H1 (cell line): ENCODE data around the gene FAIM2. TPM values are rescaled to one million over a fixed set of nuclear protein-coding genes. Genes with fewer than 3 reads are reported as not detected.

ENCODE experiments used
- CTCF ChIA-PET: fragments of 300-600 bp; sonication (Branson Sonifier 250); formaldehyde crosslinking; loops from one replicate; lab custom pipeline; 2021; ENCODE audit not compliant: partially characterized antibody; lab: Charles Lee
- POLR2A ChIA-PET: fragments of 300-600 bp; sonication (Branson Sonifier 250); formaldehyde crosslinking; loops from one replicate; lab custom pipeline; 2021; ENCODE audit warnings: inconsistent platforms; ENCODE audit not compliant: partially characterized antibody; lab: Charles Lee
- DNase-seq, 2 experiments: peaks; one replicate each; pipeline versions ENCODE4 v3.0.0 to v3.0.0-alpha.2; 2010 to 2022; ENCODE audit warnings: low spot score in 2 of 2, low read depth in 1 of 2, mixed read lengths in 1 of 2
- FAIRE-seq: peaks from 2 replicates; lab custom pipeline; 2011; peaks lifted over from hg19 to GRCh38; lab: Jason Lieb, UNC
- H2AFZ ChIP-seq: 2 replicates; pipeline ENCODE4 v1.8.1; 2012; ENCODE audit warnings: low read length, inconsistent platforms
- H2AK5ac ChIP-seq: 2 replicates; pipeline ENCODE4 v1.6.1; 2013; ENCODE audit warnings: low read depth, low read length
- H2BK120ac ChIP-seq: replicated peaks from 2 replicates; pipeline ENCODE3; 2013; ENCODE audit warnings: low read depth, low read length, inconsistent platforms
- H2BK12ac ChIP-seq: 2 replicates; pipeline ENCODE4 v1.6.1; 2013; ENCODE audit warnings: low read depth, low read length
- H2BK15ac ChIP-seq: 2 replicates; pipeline ENCODE4 v1.6.1; 2013; ENCODE audit warnings: low read length
- H2BK20ac ChIP-seq: 2 replicates; pipeline ENCODE4 v1.6.1; 2013; ENCODE audit warnings: low read length
- H2BK5ac ChIP-seq: 2 replicates; pipeline ENCODE4 v1.6.1; 2013; ENCODE audit warnings: low read depth, low read length
- H3K14ac ChIP-seq: 2 replicates; pipeline ENCODE4 v1.6.1; 2013; ENCODE audit warnings: inconsistent platforms; ENCODE audit not compliant: insufficient read length
- H3K18ac ChIP-seq: 2 replicates; pipeline ENCODE4 v1.6.1; 2013; ENCODE audit warnings: low read length; ENCODE audit errors: extremely low read depth
- H3K23ac ChIP-seq: 2 replicates; pipeline ENCODE4 v1.6.1; 2013; ENCODE audit warnings: inconsistent platforms; ENCODE audit not compliant: insufficient read length
- H3K23me2 ChIP-seq: 2 replicates; pipeline ENCODE4 v1.6.1; 2013; ENCODE audit warnings: low read depth, low read length
- H3K27ac ChIP-seq: 2 replicates; pipeline ENCODE4 v1.6.1; 2011; ENCODE audit warnings: low read depth, low read length, inconsistent platforms
- H3K27me3 ChIP-seq, 4 experiments: replicated peaks in 1 of 4; 1 replicate in 1 of 4; 2 replicates in 3 of 4; pipeline versions ENCODE4 v1.6.1 to v1.8.1; 2011 to 2013; ENCODE audit warnings: low read length in 3 of 4, mild to moderate bottlenecking in 3 of 4, inconsistent platforms in 2 of 4, mixed read lengths in 2 of 4, moderate library complexity in 1 of 4; ENCODE audit not compliant: control insufficient read depth in 3 of 4, insufficient read depth in 3 of 4; ENCODE audit errors: extremely low read depth in 1 of 4
- H3K36me3 ChIP-seq, 4 experiments: 2 replicates each; pipeline versions ENCODE4 v1.6.1 to v1.8.1; 2011 to 2013; ENCODE audit warnings: mild to moderate bottlenecking in 4 of 4, low read length in 3 of 4, moderate library complexity in 2 of 4, control low read depth in 1 of 4, inconsistent platforms in 1 of 4; ENCODE audit not compliant: insufficient read depth in 4 of 4, control insufficient read depth in 2 of 4
- H3K4ac ChIP-seq: replicated peaks from 2 replicates; pipeline ENCODE3; 2013; ENCODE audit warnings: low read length, low read depth, mixed read lengths, inconsistent platforms; ENCODE audit not compliant: insufficient read length
- H3K4me1 ChIP-seq, 4 experiments: replicated peaks in 1 of 4; 1 replicate in 1 of 4; 2 replicates in 3 of 4; pipeline versions ENCODE4 v1.6.1 to v1.8.1; 2011 to 2013; ENCODE audit warnings: low read length in 3 of 4, inconsistent platforms in 2 of 4, mixed read lengths in 1 of 4; ENCODE audit not compliant: insufficient read depth in 4 of 4, control insufficient read depth in 3 of 4
- H3K4me2 ChIP-seq, 2 experiments: 2 replicates each; pipeline versions ENCODE4 v1.6.1 to v1.8.1; 2011 to 2013; ENCODE audit warnings: low read depth in 2 of 2, low read length in 2 of 2, control low read depth in 1 of 2, inconsistent platforms in 1 of 2, mild to moderate bottlenecking in 1 of 2; ENCODE audit not compliant: insufficient read depth in 1 of 2
- H3K4me3 ChIP-seq, 4 experiments: fragments of 200-600, 300-600 bp in 1 of 4; sonication (generic), shearing (Covaris generic), sonication (Bioruptor Twin) in 1 of 4; 2 replicates each; pipeline versions ENCODE4 v1.5.1 to v1.8.1; 2011 to 2016; ENCODE audit warnings: low read length in 4 of 4, low read depth in 3 of 4, control low read depth in 2 of 4, inconsistent platforms in 2 of 4, mild to moderate bottlenecking in 2 of 4, mixed read lengths in 1 of 4, moderate library complexity in 1 of 4; ENCODE audit not compliant: insufficient read depth in 2 of 4; ENCODE audit errors: extremely low read depth in 1 of 4
- H3K56ac ChIP-seq: replicated peaks from 2 replicates; pipeline ENCODE3; 2013; ENCODE audit warnings: low read depth, mild to moderate bottlenecking, mixed read lengths, low read length, inconsistent platforms; ENCODE audit not compliant: insufficient read length
- H3K79me1 ChIP-seq: 2 replicates; pipeline ENCODE4 v1.6.1; 2013; ENCODE audit warnings: low read depth, low read length, control low read depth
- H3K79me2 ChIP-seq, 2 experiments: 2 replicates each; pipeline versions ENCODE4 v1.6.1 to v1.8.1; 2012 to 2013; ENCODE audit warnings: low read length in 2 of 2, mild to moderate bottlenecking in 2 of 2, inconsistent platforms in 1 of 2; ENCODE audit not compliant: insufficient read depth in 2 of 2, control insufficient read depth in 1 of 2
- H3K9ac ChIP-seq, 4 experiments: replicated peaks in 1 of 4; 1 replicate in 1 of 4; 2 replicates in 3 of 4; pipeline versions ENCODE4 v1.6.1 to v1.8.1; 2011 to 2013; ENCODE audit warnings: low read depth in 3 of 4, low read length in 3 of 4, control low read depth in 2 of 4, mild to moderate bottlenecking in 2 of 4, moderate library complexity in 2 of 4, inconsistent platforms in 1 of 4; ENCODE audit errors: extremely low read depth in 1 of 4
- H3K9me3 ChIP-seq, 2 experiments: 2 replicates each; pipeline versions ENCODE4 v1.6.1 to v1.8.1; 2012 to 2013; ENCODE audit warnings: mild to moderate bottlenecking in 2 of 2, moderate library complexity in 2 of 2, control low read depth in 1 of 2, inconsistent platforms in 1 of 2, low read depth in 1 of 2, low read length in 1 of 2, mixed read lengths in 1 of 2; ENCODE audit not compliant: insufficient read depth in 2 of 2
- H4K20me1 ChIP-seq, 2 experiments: replicated peaks in 1 of 2; 2 replicates each; pipeline versions ENCODE3 to v1.8.1; 2011 to 2013; ENCODE audit warnings: inconsistent platforms in 2 of 2, low read length in 2 of 2, mild to moderate bottlenecking in 1 of 2; ENCODE audit not compliant: insufficient read depth in 2 of 2, control insufficient read depth in 1 of 2
- H4K5ac ChIP-seq: 2 replicates; pipeline ENCODE4 v1.6.1; 2013; ENCODE audit warnings: low read length, low read depth, mixed read lengths, inconsistent platforms; ENCODE audit not compliant: insufficient read length
- H4K8ac ChIP-seq: 2 replicates; pipeline ENCODE4 v1.8.0; 2013; ENCODE audit warnings: mild to moderate bottlenecking, moderate library complexity, low read length, inconsistent platforms; ENCODE audit not compliant: insufficient read depth; ENCODE audit errors: extremely low read depth
- H4K91ac ChIP-seq: replicated peaks from 2 replicates; pipeline ENCODE3; 2013; ENCODE audit warnings: low read length, mixed read lengths, inconsistent platforms; ENCODE audit not compliant: insufficient read length
- RXRA ChIP-seq: IDR thresholded peaks from 2 replicates; pipeline ENCODE4 v1.6.1; 2011; ENCODE audit warnings: low read depth, mild to moderate bottlenecking, low read length, moderate library complexity; ENCODE audit not compliant: insufficient read depth
- WGBS, 2 experiments: shearing (Covaris generic) in 1 of 2; methylation state at CpG; one replicate each; pipeline versions ENCODE4 v1.1.6 to v1.1.7; 2013 to 2015; ENCODE audit warnings: low lambda C conversion rate in 2 of 2, mixed read lengths in 2 of 2, inconsistent platforms in 1 of 2, low coverage in 1 of 2, missing lambda C conversion rate in 1 of 2; ENCODE audit not compliant: insufficient replicate concordance in 2 of 2, insufficient coverage in 1 of 2, insufficient read length in 1 of 2; ENCODE audit errors: extremely low coverage in 1 of 2, missing lambda C conversion rate in 1 of 2; 5-methylcytosine and 5-hydroxymethylcytosine counted together
- polyA plus RNA-seq, 7 experiments: library from polyadenylated mRNA; depleted of rRNA in 3 of 7; stranded (reverse) in 5 of 7; unstranded in 2 of 7; fragments of >200 nt in 5 of 7; fragments of 200-250 nt in 2 of 7; gene quantifications; 1 replicate in 5 of 7; 2 replicates in 1 of 7; 4 replicates in 1 of 7; pipeline versions ENCODE4 v1.2.1 to v1.2.3, GENCODE V29; 2011 to 2013; ENCODE audit warnings: missing spikeins in 2 of 7, mixed read lengths in 2 of 7
- total RNA-seq: library from RNA; stranded (reverse); fragmentation: NEBNext Ultra II Directional; extraction: Animal tissue kit (Norgen Biotek cat#: 25700); gene quantifications from 2 replicates; pipeline ENCODE4 v1.2.1, GENCODE V29; 2021
- TF ChIP-seq, protein P1 (sequence below), 3 experiments: IDR thresholded peaks; 1 replicate in 2 of 3; 2 replicates in 1 of 3; pipeline versions ENCODE4 v1.5.1 to v1.6.1; 2011; ENCODE audit warnings: low read length in 3 of 3, mild to moderate bottlenecking in 3 of 3, inconsistent platforms in 2 of 3, low read depth in 1 of 3, moderate library complexity in 1 of 3; ENCODE audit not compliant: insufficient read depth in 1 of 3; ENCODE audit errors: control extremely low read depth in 1 of 3

The FAIM2 gene
- total and polyA plus RNA-seq, 2 of the 8 experiments (the other 6 are each of a cell fraction or from before 2014, with no cell fraction given), result 0.89 to 1.3 TPM

- 88% methylated on average over 10 of the region's 10 CpGs; no CpG with 5 or more reads in 1 of the 2 experiments for WGBS, 2 experiments
- no peak for FAIRE-seq
- CTCF ChIA-PET, result interaction anchor here (0.5 to 3.7 kb wide), 12 partner anchors 8 to 44 kb away, joined by 3 to 18 read pairs (median 4); no protein-coding TSS in a partner anchor
Measured at GRCh38 chr12:49821373-49822287, 82.1 kb downstream of the FAIM2 start.

More at GRCh38 chr12:49821373-49822287, 82.1 kb downstream of the FAIM2 start:
- no peak overlapping the region for H3K4me2 ChIP-seq
- H3K18ac ChIP-seq, result no peak overlapping the region
- H4K20me1 ChIP-seq, result peaks cover 12 to 26% of the 10 kb centered on the region in 2 experiments
- no peak overlapping the region for H3K4ac ChIP-seq
- H3K9ac ChIP-seq, result no peak overlapping the region
- H2BK12ac ChIP-seq, result no peak overlapping the region
- no peak overlapping the region for H4K8ac ChIP-seq
- no peak overlapping the region for H3K23ac ChIP-seq
- H3K23me2 ChIP-seq, result no peaks in the 10 kb centered on the region
- H3K36me3 ChIP-seq, result peaks cover 0 to 4% (median 0%) of the 10 kb centered on the region in 4 experiments; a peak in 2 of 8 replicates
- H2BK15ac ChIP-seq, result no peak overlapping the region
- no peak for DNase-seq
- H4K5ac ChIP-seq, result no peak overlapping the region
- peaks cover 5 to 25% (median 15%) of the 10 kb centered on the region in 4 experiments for H3K4me1 ChIP-seq
- H3K27me3 ChIP-seq, result no peaks in the 10 kb centered on the region
- H3K79me2 ChIP-seq, result peaks cover 8 to 51% of the 10 kb centered on the region in 2 experiments; a peak in 3 of 4 replicates
- TF ChIP-seq, protein P1, sequence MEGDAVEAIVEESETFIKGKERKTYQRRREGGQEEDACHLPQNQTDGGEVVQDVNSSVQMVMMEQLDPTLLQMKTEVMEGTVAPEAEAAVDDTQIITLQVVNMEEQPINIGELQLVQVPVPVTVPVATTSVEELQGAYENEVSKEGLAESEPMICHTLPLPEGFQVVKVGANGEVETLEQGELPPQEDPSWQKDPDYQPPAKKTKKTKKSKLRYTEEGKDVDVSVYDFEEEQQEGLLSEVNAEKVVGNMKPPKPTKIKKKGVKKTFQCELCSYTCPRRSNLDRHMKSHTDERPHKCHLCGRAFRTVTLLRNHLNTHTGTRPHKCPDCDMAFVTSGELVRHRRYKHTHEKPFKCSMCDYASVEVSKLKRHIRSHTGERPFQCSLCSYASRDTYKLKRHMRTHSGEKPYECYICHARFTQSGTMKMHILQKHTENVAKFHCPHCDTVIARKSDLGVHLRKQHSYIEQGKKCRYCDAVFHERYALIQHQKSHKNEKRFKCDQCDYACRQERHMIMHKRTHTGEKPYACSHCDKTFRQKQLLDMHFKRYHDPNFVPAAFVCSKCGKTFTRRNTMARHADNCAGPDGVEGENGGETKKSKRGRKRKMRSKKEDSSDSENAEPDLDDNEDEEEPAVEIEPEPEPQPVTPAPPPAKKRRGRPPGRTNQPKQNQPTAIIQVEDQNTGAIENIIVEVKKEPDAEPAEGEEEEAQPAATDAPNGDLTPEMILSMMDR (IDR thresholded peaks at IDR 0.05; ENCODE audit: control extremely low read depth in 1 of 3, insufficient read depth in 1 of 3, low read depth in 1 of 3, low read length in 3 of 3), result peak in 1 of 3 experiments; percentile 2; a peak in 1 of 4 replicates
- no peak for TF ChIP-seq RXRA
- no peaks in the 10 kb centered on the region for H3K9me3 ChIP-seq
- 0 out of 2 replicates have a peak overlapping the region, but pooled peaks have one; percentile 18 for H2BK5ac ChIP-seq
- no peak overlapping the region for H4K91ac ChIP-seq
- POLR2A ChIA-PET, result interaction anchor here (0.8 to 2.5 kb wide), 7 partner anchors 8 to 80 kb away, joined by 3 to 16 read pairs (median 4); partner anchors contain the start of genes BCDIN3D and TMBIM6
- peaks cover 17% of the 10 kb centered on the region; the same call in 1 of the 2 replicates for H3K79me1 ChIP-seq
- H3K14ac ChIP-seq, result no peak overlapping the region
- no peak overlapping the region for H2BK120ac ChIP-seq
- no peak overlapping the region for H2BK20ac ChIP-seq
- no peak overlapping the region for H2AFZ ChIP-seq
- H2AK5ac ChIP-seq, result no peak overlapping the region
- H3K4me3 ChIP-seq, result no peak overlapping the region
- H3K27ac ChIP-seq, result no peak overlapping the region
- no peak overlapping the region for H3K56ac ChIP-seq
